Mesenchymal stem cell (in vitro differentiated cells and primary cell): Measurements from ENCODE around the gene OR11A1.
"Not testable (repeated sequence)": the region's sequence is repeated elsewhere in the genome, so short reads cannot be mapped to it uniquely, and the experiment has no call there.

ENCODE experiments used
- DNase-seq: peaks from one replicate; pipeline ENCODE4 v3.0.0-alpha.2; 2013
- H2AFZ ChIP-seq: one replicate; pipeline ENCODE4 v1.6.1; 2013; ENCODE audit warnings: low read depth, mild to moderate bottlenecking, control low read depth, inconsistent platforms, low read length, moderate library complexity
- H2AK5ac ChIP-seq: 2 replicates; pipeline ENCODE4 v1.6.1; 2013; ENCODE audit warnings: low read length, moderate library complexity, mild to moderate bottlenecking, inconsistent platforms; ENCODE audit not compliant: severe bottlenecking
- H2BK120ac ChIP-seq: one replicate; pipeline ENCODE4 v1.6.1; 2013; ENCODE audit warnings: low read depth, mild to moderate bottlenecking, inconsistent platforms, low read length, moderate library complexity
- H2BK12ac ChIP-seq, 2 experiments: one replicate each; pipeline ENCODE4 v1.6.1; 2013; ENCODE audit warnings: inconsistent platforms in 2 of 2, low read length in 2 of 2, mild to moderate bottlenecking in 2 of 2, moderate library complexity in 2 of 2, control low read depth in 1 of 2
- H2BK15ac ChIP-seq: one replicate; pipeline ENCODE4 v1.6.1; 2013; ENCODE audit warnings: mild to moderate bottlenecking, low read depth, inconsistent platforms; ENCODE audit not compliant: poor library complexity, severe bottlenecking
- H2BK5ac ChIP-seq: 2 replicates; pipeline ENCODE4 v1.6.1; 2013; ENCODE audit warnings: low read depth, mild to moderate bottlenecking, low read length, control low read depth, inconsistent platforms; ENCODE audit not compliant: poor library complexity, severe bottlenecking
- H3K14ac ChIP-seq, 2 experiments: one replicate each; pipeline ENCODE4 v1.6.1; 2013; ENCODE audit warnings: inconsistent platforms in 2 of 2, low read length in 2 of 2, control low read depth in 1 of 2, mild to moderate bottlenecking in 1 of 2, moderate library complexity in 1 of 2
- H3K18ac ChIP-seq, 2 experiments: one replicate each; pipeline ENCODE4 v1.6.1; 2013; ENCODE audit warnings: inconsistent platforms in 2 of 2, low read length in 2 of 2, control low read depth in 1 of 2, low read depth in 1 of 2, mild to moderate bottlenecking in 1 of 2
- H3K23ac ChIP-seq, 2 experiments: one replicate each; pipeline ENCODE4 v1.6.1; 2013; ENCODE audit warnings: inconsistent platforms in 2 of 2, low read length in 2 of 2, mild to moderate bottlenecking in 2 of 2, moderate library complexity in 2 of 2, control low read depth in 1 of 2
- H3K27ac ChIP-seq: 2 replicates; pipeline ENCODE4 v1.5.1; 2013; ENCODE audit warnings: mild to moderate bottlenecking, moderate library complexity, low read length, control low read depth, inconsistent platforms; ENCODE audit not compliant: poor library complexity, severe bottlenecking
- H3K27me3 ChIP-seq, 2 experiments: 2 replicates each; pipeline versions ENCODE4 v1.6.1 to v1.7.0; 2013; ENCODE audit warnings: low read length in 2 of 2, mild to moderate bottlenecking in 2 of 2, moderate library complexity in 2 of 2, control low read depth in 1 of 2, inconsistent platforms in 1 of 2; ENCODE audit not compliant: control insufficient read depth in 1 of 2, insufficient read depth in 1 of 2
- H3K36me3 ChIP-seq, 2 experiments: 2 replicates each; pipeline versions ENCODE4 v1.6.1 to v1.7.0; 2013; ENCODE audit warnings: low read length in 2 of 2, control low read depth in 1 of 2, inconsistent platforms in 1 of 2, low read depth in 1 of 2, mild to moderate bottlenecking in 1 of 2; ENCODE audit not compliant: insufficient read depth in 2 of 2, control insufficient read depth in 1 of 2
- H3K4ac ChIP-seq, 2 experiments: one replicate each; pipeline ENCODE4 v1.6.1; 2013; ENCODE audit warnings: inconsistent platforms in 2 of 2, low read length in 2 of 2, mild to moderate bottlenecking in 2 of 2, moderate library complexity in 2 of 2, control low read depth in 1 of 2, low read depth in 1 of 2
- H3K4me1 ChIP-seq: 2 replicates; pipeline ENCODE4 v1.6.1; 2013; ENCODE audit warnings: low read depth, low read length, control low read depth; ENCODE audit not compliant: control insufficient read depth, insufficient read depth
- H3K4me2 ChIP-seq: 2 replicates; pipeline ENCODE4 v1.6.1; 2013; ENCODE audit warnings: low read length, mild to moderate bottlenecking, inconsistent platforms; ENCODE audit not compliant: poor library complexity, severe bottlenecking
- H3K4me3 ChIP-seq, 2 experiments: 2 replicates each; pipeline versions ENCODE4 v1.5.1 to v1.7.0; 2013; ENCODE audit warnings: low read length in 2 of 2, mild to moderate bottlenecking in 2 of 2, control low read depth in 1 of 2, low read depth in 1 of 2; ENCODE audit not compliant: insufficient read depth in 1 of 2
- H3K79me1 ChIP-seq: replicated peaks from 2 replicates; pipeline ENCODE4 v1.6.1; 2013; ENCODE audit warnings: mild to moderate bottlenecking, control low read depth, low read length, inconsistent platforms; ENCODE audit not compliant: poor library complexity, severe bottlenecking
- H3K9ac ChIP-seq: 2 replicates; pipeline ENCODE4 v1.7.0; 2013; ENCODE audit warnings: mild to moderate bottlenecking, low read length, moderate library complexity
- H3K9me3 ChIP-seq: 2 replicates; pipeline ENCODE4 v1.7.0; 2013; ENCODE audit warnings: mild to moderate bottlenecking, low read length; ENCODE audit not compliant: control insufficient read depth
- H4K8ac ChIP-seq: one replicate; pipeline ENCODE4 v1.6.1; 2013; ENCODE audit warnings: inconsistent platforms, mild to moderate bottlenecking, low read length, moderate library complexity
- H4K91ac ChIP-seq: one replicate; pipeline ENCODE4 v1.6.1; 2013; ENCODE audit warnings: mild to moderate bottlenecking, low read length, inconsistent platforms
- WGBS: methylation state at CpG from one replicate; pipeline ENCODE4 v1.1.7; 2013; ENCODE audit warnings: mixed read lengths; 5-methylcytosine and 5-hydroxymethylcytosine counted together

OR11A1 gene

DNA sequence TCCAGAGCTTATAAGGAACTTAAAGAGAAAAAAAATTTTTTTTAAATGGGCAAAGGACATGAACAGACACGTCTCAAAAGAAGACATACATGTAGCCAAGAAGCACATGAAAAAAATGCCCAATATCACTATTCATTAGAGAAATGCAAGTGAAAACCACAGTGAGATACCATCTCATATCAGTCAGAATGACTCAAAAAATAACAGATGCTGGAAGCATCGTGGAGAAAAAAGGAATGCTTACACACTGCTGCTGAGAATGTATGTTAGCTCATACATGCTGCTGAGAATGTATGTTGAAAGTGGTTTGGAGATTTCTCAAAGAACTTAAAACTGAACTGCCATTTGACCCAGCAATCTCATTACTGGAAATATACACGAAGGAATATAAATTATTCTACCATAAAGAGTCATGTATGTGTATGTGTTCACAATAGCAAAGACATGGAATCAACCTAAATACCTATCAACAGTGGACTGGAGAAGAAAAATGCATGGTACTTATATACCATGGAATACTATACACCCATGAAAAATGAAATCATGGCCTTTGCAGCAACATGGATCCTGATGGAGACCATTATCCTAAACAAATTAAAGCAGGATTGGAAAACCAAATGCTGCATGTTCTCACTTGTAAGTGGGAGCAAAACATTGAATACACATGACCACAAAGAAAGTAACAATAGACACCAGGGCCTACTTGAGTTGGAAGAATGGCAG is 5.2 kb downstream of the OR11A1 start:
- WGBS = 50% methylated on average over 1 of the region's 3 CpGs
- no peak overlapping the region for H3K18ac ChIP-seq

DNA sequence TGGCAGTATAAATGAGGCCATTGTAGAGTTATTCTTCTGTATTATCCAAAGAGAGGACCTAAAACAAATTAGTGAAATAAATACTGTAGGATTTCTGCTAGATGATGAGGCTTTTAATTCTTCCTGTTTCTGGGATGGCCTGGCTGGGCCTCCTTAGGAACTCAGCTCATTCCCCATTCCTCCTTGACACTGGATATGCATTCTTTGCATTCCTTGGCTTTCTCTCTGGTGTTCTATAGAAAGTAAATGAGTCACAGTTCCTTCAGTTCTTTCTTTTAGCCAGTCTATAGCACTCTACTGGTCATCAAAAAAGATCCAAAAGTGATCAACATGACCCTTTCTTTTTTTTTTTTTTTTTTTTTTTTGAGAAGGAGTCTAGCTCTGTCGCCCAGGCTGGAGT is 9.2 kb downstream of the OR11A1 start:
- no peak overlapping the region for H2BK12ac ChIP-seq
- H2AFZ ChIP-seq = no peak overlapping the region
- H3K9ac ChIP-seq = no peak overlapping the region
- no peak overlapping the region for H4K91ac ChIP-seq
- no peak overlapping the region for H2BK120ac ChIP-seq
- H2BK5ac ChIP-seq = no peak overlapping the region
- no peak overlapping the region for H3K14ac ChIP-seq
- H2AK5ac ChIP-seq = no peak overlapping the region
- H3K4me2 ChIP-seq = no peak overlapping the region
- H3K36me3 ChIP-seq = no peaks in the 10 kb centered on the region
- no peak for DNase-seq
- H3K23ac ChIP-seq = no peak overlapping the region
- H4K8ac ChIP-seq = no peak overlapping the region
- no CpG with 5 or more reads among the region's 1 CpG for WGBS
- no peak overlapping the region for H3K4ac ChIP-seq
- no peak overlapping the region for H3K4me3 ChIP-seq
- no peaks in the 10 kb centered on the region for H3K4me1 ChIP-seq
- H3K9me3 ChIP-seq = no peaks in the 10 kb centered on the region
- no peak overlapping the region for H3K27ac ChIP-seq
- no peaks in the 10 kb centered on the region for H3K27me3 ChIP-seq
- no peak overlapping the region for H3K18ac ChIP-seq
- no peaks in the 10 kb centered on the region for H3K79me1 ChIP-seq
- H2BK15ac ChIP-seq = no peak overlapping the region

More for the DNA sequence above, 5.2 kb downstream of the OR11A1 start:
- Histone ChIP-seq H2AK5ac (no peak overlapping the region), H3K14ac (no peak overlapping the region), H3K4me2 (no peak overlapping the region), H2BK5ac (no peak overlapping the region), H2BK15ac (no peak overlapping the region), H4K8ac (no peak overlapping the region), H3K9ac (no peak overlapping the region), H3K27me3 (no peaks in the 10 kb centered on the region), H3K4ac (no peak overlapping the region), H3K36me3 (no peaks in the 10 kb centered on the region), H2AFZ (no peak overlapping the region), H3K79me1 (no peaks in the 10 kb centered on the region), H3K4me1 (no peaks in the 10 kb centered on the region), H3K9me3 (no peaks in the 10 kb centered on the region), H3K23ac (no peak overlapping the region), H4K91ac (no peak overlapping the region), H3K27ac (no peak overlapping the region), H3K4me3 (no peak overlapping the region), H2BK12ac (no peak overlapping the region), H2BK120ac (no peak overlapping the region)
- no peak for DNase-seq

DNA sequence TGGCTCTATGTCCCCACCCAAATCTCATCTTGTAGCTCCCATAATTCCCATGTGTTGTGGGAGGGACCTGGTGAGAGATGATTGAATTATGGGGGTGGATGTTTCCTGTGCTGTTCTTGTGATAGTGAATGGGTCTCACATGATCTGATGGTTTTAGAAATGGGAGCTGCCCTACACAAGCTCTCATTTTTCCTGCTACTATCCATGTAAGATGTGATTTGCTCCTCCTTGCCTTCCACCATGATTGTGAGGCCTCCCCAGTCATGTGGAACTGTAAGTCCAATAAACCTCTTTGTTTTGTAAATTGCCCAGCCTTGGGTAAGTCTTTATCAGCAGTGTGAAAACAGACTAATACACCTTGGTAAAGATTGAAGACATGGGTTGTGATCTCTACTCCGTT is 12.8 kb downstream of the OR11A1 start:
- H3K4me2 ChIP-seq, H3K36me3 ChIP-seq, H3K9me3 ChIP-seq, H2BK5ac ChIP-seq, H3K27ac ChIP-seq, H4K91ac ChIP-seq, H3K14ac ChIP-seq, H2BK120ac ChIP-seq, H3K4me1 ChIP-seq, H3K4me3 ChIP-seq, H3K27me3 ChIP-seq, DNase-seq, H2BK12ac ChIP-seq, H3K18ac ChIP-seq, H2BK15ac ChIP-seq, H3K9ac ChIP-seq, H2AFZ ChIP-seq, H3K23ac ChIP-seq, H2AK5ac ChIP-seq, H3K4ac ChIP-seq, H3K79me1 ChIP-seq, H4K8ac ChIP-seq: not testable (repeated sequence)
- 39% methylated on average over 1 of the region's 1 CpG for WGBS

DNA sequence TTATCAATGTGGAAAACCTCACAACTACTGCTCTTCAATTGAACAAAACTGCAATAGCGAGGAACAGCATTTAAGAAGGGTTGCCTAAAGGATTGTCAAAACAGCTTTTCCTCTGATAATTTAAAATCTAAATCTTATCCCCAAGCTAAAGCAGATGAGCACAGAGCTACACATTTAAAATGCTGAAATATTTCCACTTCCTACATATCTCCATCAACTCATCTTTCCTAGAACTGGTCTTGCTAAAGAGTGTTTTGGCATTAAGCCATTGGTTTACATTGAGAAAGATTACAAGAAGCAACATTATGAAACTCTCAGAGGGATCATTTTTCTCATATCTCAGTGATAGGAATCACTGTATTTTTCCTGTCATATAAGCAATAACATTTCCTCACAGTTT is 14.2 kb downstream of the OR11A1 start:
- WGBS = 68% methylated on average over 1 of the region's 1 CpG

More for the DNA sequence above, 14.2 kb downstream of the OR11A1 start:
- H3K23ac ChIP-seq = no peak overlapping the region
- no peaks in the 10 kb centered on the region for H3K79me1 ChIP-seq
- no peaks in the 10 kb centered on the region for H3K9me3 ChIP-seq
- H3K14ac ChIP-seq = no peak overlapping the region
- H2BK15ac ChIP-seq = no peak overlapping the region
- no peak overlapping the region for H3K27ac ChIP-seq
- DNase-seq = no peak
- H3K9ac ChIP-seq = no peak overlapping the region
- H2BK12ac ChIP-seq = no peak overlapping the region
- no peak overlapping the region for H4K8ac ChIP-seq
- H3K18ac ChIP-seq = no peak overlapping the region
- no peak overlapping the region for H3K4me3 ChIP-seq
- H2AK5ac ChIP-seq = no peak overlapping the region
- H2BK5ac ChIP-seq = no peak overlapping the region
- no peaks in the 10 kb centered on the region for H3K4me1 ChIP-seq
- no peak overlapping the region for H2AFZ ChIP-seq
- H3K4ac ChIP-seq = no peak overlapping the region
- no peaks in the 10 kb centered on the region for H3K27me3 ChIP-seq
- H4K91ac ChIP-seq = no peak overlapping the region
- H3K4me2 ChIP-seq = no peak overlapping the region
- H3K36me3 ChIP-seq = no peaks in the 10 kb centered on the region
- H2BK120ac ChIP-seq = no peak overlapping the region
